HL-60/S4 treated with phorbol 12-myristate 13-acetate at 8.2 ng/mL for 4 days and 3 days (cell line): Measurements from ENCODE around the gene KCNK1.
"Not testable (repeated sequence)": the region's sequence is repeated elsewhere in the genome, so short reads cannot be mapped to it uniquely, and the experiment has no call there.

Experiments
- in situ Hi-C: fragments of 300-500 bp; cut with MboI; formaldehyde crosslinking; loops from 2 replicates; pipeline ENCODE4 v1.15.0; 2022; ENCODE audit warnings: low sequenced_read_pairs

KCNK1 gene

GRCh38 chr1:233607252-233608119, 6.4 kb upstream of the KCNK1 start:
- in situ Hi-C loops, result no loop called here

GRCh38 chr1:233608988-233609387, 4.9 kb upstream of the KCNK1 start:
- in situ Hi-C loops, result no loop called here

- in situ Hi-C loops, result no loop called here
Measured at GRCh38 chr1:233609926-233610325, 4.0 kb upstream of the KCNK1 start.

GRCh38 chr1:233610628-233611027, 3.3 kb upstream of the KCNK1 start:
- in situ Hi-C loops, result no loop called here

GRCh38 chr1:233611363-233611762, 2.5 kb upstream of the KCNK1 start:
- in situ Hi-C loops, result not testable (repeated sequence)

- in situ Hi-C loops, result no loop called here
Measured at GRCh38 chr1:233614173-233614742, 352 bp downstream of the KCNK1 start.

GRCh38 chr1:233614743-233615521, 1.0 kb downstream of the KCNK1 start:
- in situ Hi-C loops, result no loop called here

GRCh38 chr1:233615571-233615970, 1.7 kb downstream of the KCNK1 start:
- in situ Hi-C loops, result no loop called here

GRCh38 chr1:233617025-233617424, 3.1 kb downstream of the KCNK1 start:
- in situ Hi-C loops, result no loop called here

- in situ Hi-C loops, result not testable (repeated sequence)
Measured at GRCh38 chr1:233619414-233619813, 5.5 kb downstream of the KCNK1 start.

- in situ Hi-C loops, result no loop called here
Measured at GRCh38 chr1:233620065-233620464, 6.2 kb downstream of the KCNK1 start.

- in situ Hi-C loops, result no loop called here
Measured at GRCh38 chr1:233621923-233622322, 8.0 kb downstream of the KCNK1 start.

GRCh38 chr1:233624289-233624688, 10.4 kb downstream of the KCNK1 start:
- in situ Hi-C loops, result no loop called here

GRCh38 chr1:233625087-233625486, 11.2 kb downstream of the KCNK1 start:
- in situ Hi-C loops, result no loop called here

- in situ Hi-C loops, result no loop called here
Measured at GRCh38 chr1:233625510-233625981, 11.6 kb downstream of the KCNK1 start.

GRCh38 chr1:233627376-233627775, 13.5 kb downstream of the KCNK1 start:
- in situ Hi-C loops, result no loop called here

GRCh38 chr1:233627823-233628222, 13.9 kb downstream of the KCNK1 start:
- in situ Hi-C loops, result no loop called here

- in situ Hi-C loops, result no loop called here
Measured at GRCh38 chr1:233629305-233629935, 15.5 kb downstream of the KCNK1 start.

- in situ Hi-C loops, result no loop called here
Measured at GRCh38 chr1:233631810-233632405, 18.0 kb downstream of the KCNK1 start.

- in situ Hi-C loops, result no loop called here
Measured at GRCh38 chr1:233632436-233632835, 18.5 kb downstream of the KCNK1 start.
